K562 (cell line): ENCODE data around the gene MBP. TPM values are rescaled to one million over a fixed set of nuclear protein-coding genes. Genes with fewer than 3 reads are reported as not detected.

Experiments
- CHD7 ChIP-seq: fragments of 200-600 bp; sonication (generic); IDR thresholded peaks from one replicate; pipeline ENCODE4 v1.6.1; 2012; ENCODE audit warnings: mild to moderate bottlenecking, low read depth, low read length, inconsistent platforms
- polyA plus RNA-seq, 8 experiments: library from polyadenylated mRNA; depleted of rRNA in 4 of 8; stranded (reverse) in 5 of 8; unstranded in 3 of 8; fragments of >200 nt; fragmentation: Nextera tagmentation in 2 of 8; fragmentation: Illumina TruSeq in 1 of 8; extraction: Ambion mirVana in 2 of 8; extraction: Trizol in 1 of 8; gene quantifications; 2 replicates each; pipeline versions ENCODE4 v1.2.1 to v1.2.3, GENCODE V29; 2011 to 2014; ENCODE audit warnings: inconsistent platforms in 1 of 8, missing spikeins in 1 of 8
- total RNA-seq, 7 experiments: library from RNA; depleted of rRNA in 6 of 7; stranded (reverse); fragments of >200 nt in 6 of 7; fragmentation: Illumina TruSeq in 2 of 7; extraction: Trizol in 2 of 7; gene quantifications; 2 replicates each; pipeline versions ENCODE4 v1.2.1 to v1.2.3, GENCODE V29; 2011 to 2021; ENCODE audit warnings: low replicate concordance in 1 of 7

The MBP gene
- total and polyA plus RNA-seq, 9 of the 15 experiments (the other 6 are each of a cell fraction or from before 2014, with no cell fraction given), result 0.09 TPM; not detected in 8

GRCh38 chr18:76935722-76936337, 196.8 kb downstream of the MBP start (continued):
- no peak for TF ChIP-seq CHD7
- TF ChIP-seq, all 486 proteins: peak for 0
